Activated CD8-positive, alpha-beta T cell treated with anti-CD3 and anti-CD28 coated beads for 36 hours (primary cell): Measurements from ENCODE around the gene CC2D1A. TPM values are rescaled to one million over a fixed set of nuclear protein-coding genes. Genes with fewer than 3 reads are reported as not detected.
A peak's percentile ranks its signal among the peaks of the same experiment; 100 is the strongest.

Source experiments
- ATAC-seq: fragments of 200-7000 bp; cut with Tn5 transposase; one replicate; pipeline ENCODE4 v1.10.0; 2021; ENCODE audit warnings: mild to moderate bottlenecking, moderate library complexity
- CTCF ChIA-PET: fragments of 350-600 bp; sonication (Branson Sonifier 250); formaldehyde crosslinking; loops from one replicate; lab custom pipeline; 2021; ENCODE audit warnings: antibody characterized with exemption; lab: Charles Lee
- POLR2A ChIA-PET: fragments of 350-600 bp; sonication (Branson Sonifier 250); formaldehyde crosslinking; loops from one replicate; lab custom pipeline; 2021; ENCODE audit warnings: antibody characterized with exemption; lab: Charles Lee
- DNase-seq: peaks from one replicate; pipeline ENCODE4 v3.0.0-alpha.2; 2020
- H3K27ac Mint-ChIP-seq: one replicate; pipeline ENCODE4 v1.8.0; 2021; ENCODE audit warnings: mild to moderate bottlenecking, mixed read lengths
- H3K27me3 Mint-ChIP-seq: one replicate; pipeline ENCODE4 v1.8.0; 2021; ENCODE audit warnings: mixed read lengths
- H3K36me3 Mint-ChIP-seq: one replicate; pipeline ENCODE4 v1.8.0; 2021; ENCODE audit warnings: low read depth, mixed read lengths
- H3K4me1 Mint-ChIP-seq: one replicate; pipeline ENCODE4 v1.8.0; 2021; ENCODE audit warnings: low read depth, mixed read lengths
- H3K4me3 Mint-ChIP-seq: one replicate; pipeline ENCODE4 v1.8.0; 2021; ENCODE audit warnings: mild to moderate bottlenecking, moderate library complexity, mixed read lengths
- H3K9me3 Mint-ChIP-seq: one replicate; pipeline ENCODE4 v1.8.0; 2021; ENCODE audit warnings: mixed read lengths
- intact Hi-C: fragments of 100-400 bp; cut with micrococcal nuclease; formaldehyde crosslinking; loops from one replicate; pipeline ENCODE4 v1.10.0; 2022
- total RNA-seq, 2 experiments: library from RNA; stranded (reverse); gene quantifications; one replicate each; pipeline ENCODE4 v1.2.3, GENCODE V29; 2021
- TF ChIP-seq, protein P1 (sequence below): fragments of 200-600 bp; IDR thresholded peaks from one replicate; pipeline ENCODE4 v1.8.0; 2022; ENCODE audit warnings: antibody characterized with exemption, mild to moderate bottlenecking

The CC2D1A gene
- total RNA-seq, 2 experiments from 2014 or later = 22.4 to 23.8 TPM

DNA sequence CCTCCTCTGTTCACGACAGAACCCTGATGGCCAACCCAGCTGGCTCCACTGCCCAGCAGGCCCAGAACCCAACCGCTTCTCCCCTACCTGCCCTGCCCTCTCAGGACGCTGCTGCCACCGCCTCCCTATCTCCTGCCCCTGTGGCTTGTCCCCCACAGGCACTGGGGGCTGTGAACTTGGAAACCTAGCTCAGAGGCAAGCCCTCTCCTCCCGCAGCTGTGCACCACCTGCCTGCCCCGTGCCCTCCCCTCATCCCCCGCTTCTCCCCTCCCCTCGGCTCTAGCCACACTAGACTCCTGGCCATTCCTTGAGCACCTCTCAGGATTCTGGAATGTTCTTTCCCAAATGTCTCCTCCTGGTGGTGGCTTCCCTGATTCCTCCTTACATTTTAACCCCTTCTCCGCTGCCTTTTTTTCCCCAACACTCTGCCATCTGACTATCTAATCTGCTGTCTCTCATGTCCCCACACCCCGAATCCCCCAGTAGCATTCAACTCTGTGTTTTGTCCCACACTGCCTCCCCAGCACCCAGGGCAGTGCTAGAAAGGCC is 22.4 kb upstream of the CC2D1A start:
- POLR2A ChIA-PET = interaction anchor here (0.9 kb wide), 1 partner anchor 253 kb away, joined by 3 read pairs; no protein-coding TSS in a partner anchor
- intact Hi-C loops = loop anchor here (10.0 kb wide), 1 partner anchor 151 kb away; the partner anchor contains the start of gene IL27RA
- TF ChIP-seq, protein P1, sequence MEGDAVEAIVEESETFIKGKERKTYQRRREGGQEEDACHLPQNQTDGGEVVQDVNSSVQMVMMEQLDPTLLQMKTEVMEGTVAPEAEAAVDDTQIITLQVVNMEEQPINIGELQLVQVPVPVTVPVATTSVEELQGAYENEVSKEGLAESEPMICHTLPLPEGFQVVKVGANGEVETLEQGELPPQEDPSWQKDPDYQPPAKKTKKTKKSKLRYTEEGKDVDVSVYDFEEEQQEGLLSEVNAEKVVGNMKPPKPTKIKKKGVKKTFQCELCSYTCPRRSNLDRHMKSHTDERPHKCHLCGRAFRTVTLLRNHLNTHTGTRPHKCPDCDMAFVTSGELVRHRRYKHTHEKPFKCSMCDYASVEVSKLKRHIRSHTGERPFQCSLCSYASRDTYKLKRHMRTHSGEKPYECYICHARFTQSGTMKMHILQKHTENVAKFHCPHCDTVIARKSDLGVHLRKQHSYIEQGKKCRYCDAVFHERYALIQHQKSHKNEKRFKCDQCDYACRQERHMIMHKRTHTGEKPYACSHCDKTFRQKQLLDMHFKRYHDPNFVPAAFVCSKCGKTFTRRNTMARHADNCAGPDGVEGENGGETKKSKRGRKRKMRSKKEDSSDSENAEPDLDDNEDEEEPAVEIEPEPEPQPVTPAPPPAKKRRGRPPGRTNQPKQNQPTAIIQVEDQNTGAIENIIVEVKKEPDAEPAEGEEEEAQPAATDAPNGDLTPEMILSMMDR = no peak

DNA sequence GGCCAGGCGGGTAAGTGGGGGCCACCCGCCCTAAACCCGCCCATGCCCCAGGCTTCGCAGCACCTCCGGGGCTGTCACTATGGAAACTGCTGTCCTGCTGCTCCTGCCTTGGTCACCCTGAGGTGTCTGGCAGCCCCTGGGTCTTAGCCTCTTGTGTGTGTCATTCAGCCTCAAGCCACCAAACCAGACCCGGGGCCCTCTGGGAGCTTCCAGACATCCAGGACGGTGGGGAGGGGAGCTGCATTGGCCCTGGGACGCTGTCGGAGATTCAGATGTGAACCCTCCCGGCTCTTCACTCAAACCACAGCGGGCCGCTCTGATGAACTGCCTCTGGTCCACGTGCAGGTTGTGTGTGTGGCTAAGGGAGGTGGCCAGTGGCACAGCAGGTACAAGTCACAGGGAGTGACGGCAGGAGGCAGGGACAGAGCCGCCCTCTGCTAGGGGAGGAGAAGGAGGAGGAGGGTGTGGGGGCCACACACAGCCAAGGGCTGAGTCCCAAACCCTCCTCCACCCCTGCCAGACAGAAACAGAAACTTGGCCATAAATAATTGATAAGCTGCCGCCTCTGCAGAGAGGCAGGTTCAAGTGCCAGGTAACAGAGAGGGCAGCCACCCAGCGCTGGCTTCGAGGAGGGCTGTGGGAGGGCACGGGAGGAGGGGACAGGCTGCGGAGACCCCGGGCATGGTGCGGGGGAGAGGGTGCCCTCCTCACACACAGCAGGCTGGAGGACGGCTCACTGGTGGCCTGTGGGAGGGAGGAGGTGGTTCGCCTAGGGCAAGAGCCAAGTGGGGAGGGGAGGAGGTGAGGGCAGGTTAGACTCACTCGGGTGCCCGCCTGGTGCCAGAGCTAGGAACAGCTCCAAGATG is 21.0 kb upstream of the CC2D1A start:
- TF ChIP-seq, protein P1 = no peak
- H3K4me1 Mint-ChIP-seq = peaks cover 46% of the 10 kb centered on the region
- ATAC-seq = no peak
- DNase-seq = no peak
- no peaks in the 10 kb centered on the region for H3K27me3 Mint-ChIP-seq
- intact Hi-C loops = loop anchor here (10.0 kb wide), 1 partner anchor 150 kb away; the partner anchor contains the start of gene IL27RA
- POLR2A ChIA-PET = interaction anchor here (1.3 kb wide), 1 partner anchor 187 kb away, joined by 4 read pairs; the partner anchor contains the start of gene MISP3
- no peak overlapping the region for H3K27ac Mint-ChIP-seq
- H3K36me3 Mint-ChIP-seq = no peaks in the 10 kb centered on the region
- H3K4me3 Mint-ChIP-seq = no peak overlapping the region
- H3K9me3 Mint-ChIP-seq = no peaks in the 10 kb centered on the region
- CTCF ChIA-PET = interaction anchor here (1.4 kb wide), 1 partner anchor 187 kb away, joined by 3 read pairs; the partner anchor contains the start of gene MISP3

More for the DNA sequence above, 22.4 kb upstream of the CC2D1A start:
- Mint-ChIP-seq H3K27me3 (no peaks in the 10 kb centered on the region), H3K4me3 (no peak overlapping the region), H3K4me1 (peaks cover 48% of the 10 kb centered on the region), H3K27ac (peak overlapping the region; percentile 34), H3K9me3 (no peaks in the 10 kb centered on the region), H3K36me3 (no peaks in the 10 kb centered on the region)
- ATAC-seq (no peak), DNase-seq (no peak)
- CTCF ChIA-PET = interaction anchor here (1.6 to 6.2 kb wide), 3 partner anchors 175 to 253 kb away, joined by 5 to 76 read pairs (median 12); partner anchors contain the start of genes ASF1B and MISP3

DNA sequence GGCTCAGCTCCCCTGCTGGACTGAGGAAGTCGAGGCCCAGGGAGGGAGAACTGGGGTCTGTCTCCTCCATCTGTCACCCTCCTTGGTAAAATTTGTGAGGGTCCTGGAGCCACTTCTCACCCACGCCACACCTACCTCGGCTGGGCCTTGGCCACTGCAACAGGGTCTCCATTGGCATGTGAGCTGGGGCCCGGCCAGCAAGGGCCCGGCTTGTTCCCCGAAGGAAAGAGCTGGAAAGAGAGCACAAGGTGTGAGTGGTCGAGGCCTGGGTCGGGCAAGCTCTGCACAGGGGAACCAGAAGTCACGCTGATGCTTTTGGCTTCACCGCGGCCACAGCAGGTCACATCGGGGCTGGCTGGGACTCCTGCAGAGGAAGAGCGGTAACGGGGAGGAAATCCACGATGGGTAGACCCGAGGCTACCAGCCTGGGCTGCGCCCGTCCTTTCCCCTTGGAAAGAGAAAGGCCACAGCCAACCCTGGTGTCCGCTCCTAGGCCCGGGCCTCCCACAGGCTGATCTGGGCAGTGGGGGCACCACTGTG is 20.1 kb upstream of the CC2D1A start:
- H3K4me1 Mint-ChIP-seq = peaks cover 40% of the 10 kb centered on the region
- ChIA-PET POLR2A (interaction anchor here (1.3 kb wide), 1 partner anchor 186 kb away, joined by 4 read pairs; the partner anchor contains the start of gene MISP3), CTCF (interaction anchor here (1.0 kb wide), 1 partner anchor 162 kb away, joined by 5 read pairs; no protein-coding TSS in a partner anchor)
- TF ChIP-seq, protein P1 = no peak
- no peak overlapping the region for H3K27ac Mint-ChIP-seq
- no peaks in the 10 kb centered on the region for H3K36me3 Mint-ChIP-seq
- H3K9me3 Mint-ChIP-seq = no peaks in the 10 kb centered on the region
- H3K27me3 Mint-ChIP-seq = no peaks in the 10 kb centered on the region
- intact Hi-C loops = loop anchor here (10.0 kb wide), 1 partner anchor 149 kb away; the partner anchor contains the start of gene IL27RA
- H3K4me3 Mint-ChIP-seq = no peak overlapping the region
- DNase-seq (no peak), ATAC-seq (no peak)

DNA sequence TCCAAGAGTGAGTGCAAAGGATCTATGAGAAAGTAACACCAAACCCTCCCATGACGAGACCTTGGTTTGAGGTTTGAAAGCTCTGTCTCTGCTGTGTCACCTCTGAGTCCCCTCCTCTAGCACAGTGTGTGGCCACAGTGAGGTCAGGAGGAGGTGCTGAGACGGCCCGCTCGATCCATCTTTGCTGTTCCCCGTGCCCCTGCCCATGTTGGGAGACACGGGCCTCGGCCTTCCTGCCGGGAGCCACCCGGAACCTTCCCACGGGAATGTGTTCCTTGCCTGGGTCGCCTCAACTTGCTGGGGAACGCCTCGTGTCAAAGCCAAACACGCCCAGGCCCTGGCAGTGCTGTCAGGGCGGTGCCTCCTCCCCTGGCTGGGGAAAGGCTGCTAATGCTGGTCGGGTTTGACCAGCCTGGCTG is 19.0 kb upstream of the CC2D1A start:
- Mint-ChIP-seq H3K4me1 (peaks cover 28% of the 10 kb centered on the region), H3K27me3 (no peaks in the 10 kb centered on the region), H3K27ac (no peak overlapping the region), H3K4me3 (no peak overlapping the region), H3K9me3 (no peaks in the 10 kb centered on the region), H3K36me3 (no peaks in the 10 kb centered on the region)
- peak; percentile 70 for DNase-seq
- POLR2A ChIA-PET = interaction anchor here (0.7 to 1.0 kb wide), 2 partner anchors 8 to 120 kb away, joined by 3 to 4 read pairs; no protein-coding TSS in a partner anchor
- intact Hi-C loops = loop anchor here (10.0 kb wide), 1 partner anchor 148 kb away; the partner anchor contains the start of gene IL27RA
- CTCF ChIA-PET = interaction anchor here (0.8 to 2.0 kb wide), 4 partner anchors 14 to 186 kb away, joined by 3 to 5 read pairs (median 4); partner anchors contain the start of gene MISP3
- peak; percentile 82 for ATAC-seq
- TF ChIP-seq, protein P1 = no peak
